ENCODE data around the gene TNFSF18. TPM values are rescaled to one million over a fixed set of nuclear protein-coding genes. Genes with fewer than 3 reads are reported as not detected.

TNFSF18 gene
- total RNA-seq, 4 donors from 2014 or later = 0.87 to 3.9 (median 2.1) TPM; not detected in 1

- Histone ChIP-seq H3K27me3 (no peaks in the 10 kb centered on the region), H3K4me1 (no peaks in the 10 kb centered on the region), H3K36me3 (no peaks in the 10 kb centered on the region), H3K27ac (no peak overlapping the region), H3K9me3 (no peaks in the 10 kb centered on the region), H3K4me3 (no peak overlapping the region)
- no peak for TF ChIP-seq POLR2A (IDR thresholded peaks at IDR 0.05)
- TF ChIP-seq, protein P1, sequence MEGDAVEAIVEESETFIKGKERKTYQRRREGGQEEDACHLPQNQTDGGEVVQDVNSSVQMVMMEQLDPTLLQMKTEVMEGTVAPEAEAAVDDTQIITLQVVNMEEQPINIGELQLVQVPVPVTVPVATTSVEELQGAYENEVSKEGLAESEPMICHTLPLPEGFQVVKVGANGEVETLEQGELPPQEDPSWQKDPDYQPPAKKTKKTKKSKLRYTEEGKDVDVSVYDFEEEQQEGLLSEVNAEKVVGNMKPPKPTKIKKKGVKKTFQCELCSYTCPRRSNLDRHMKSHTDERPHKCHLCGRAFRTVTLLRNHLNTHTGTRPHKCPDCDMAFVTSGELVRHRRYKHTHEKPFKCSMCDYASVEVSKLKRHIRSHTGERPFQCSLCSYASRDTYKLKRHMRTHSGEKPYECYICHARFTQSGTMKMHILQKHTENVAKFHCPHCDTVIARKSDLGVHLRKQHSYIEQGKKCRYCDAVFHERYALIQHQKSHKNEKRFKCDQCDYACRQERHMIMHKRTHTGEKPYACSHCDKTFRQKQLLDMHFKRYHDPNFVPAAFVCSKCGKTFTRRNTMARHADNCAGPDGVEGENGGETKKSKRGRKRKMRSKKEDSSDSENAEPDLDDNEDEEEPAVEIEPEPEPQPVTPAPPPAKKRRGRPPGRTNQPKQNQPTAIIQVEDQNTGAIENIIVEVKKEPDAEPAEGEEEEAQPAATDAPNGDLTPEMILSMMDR (IDR thresholded peaks at IDR 0.05) = no peak
- DNase-seq = no peak
- 38 to 50% methylated on average over 4 of the region's 4 CpGs for WGBS, 2 donors
- intact Hi-C loops (cut with DNase I) = no loop called here
Observed at GRCh38 chr1:173017792-173018191, 32.9 kb downstream of the TNFSF18 start.

- H3K27me3 ChIP-seq = no peaks in the 10 kb centered on the region
- intact Hi-C loops (cut with DNase I) = no loop called here
- H3K27ac ChIP-seq = no peak overlapping the region
- no peaks in the 10 kb centered on the region for H3K9me3 ChIP-seq
- no peak overlapping the region for H3K4me3 ChIP-seq
- TF ChIP-seq, protein P1 (IDR thresholded peaks at IDR 0.05) = no peak
- TF ChIP-seq POLR2A (IDR thresholded peaks at IDR 0.05) = no peak
- H3K4me1 ChIP-seq = no peaks in the 10 kb centered on the region
- WGBS, 2 donors = 81 to 88% methylated on average over 1 of the region's 1 CpG
- DNase-seq = no peak
- no peaks in the 10 kb centered on the region for H3K36me3 ChIP-seq
Observed at GRCh38 chr1:173016419-173016818, 34.3 kb downstream of the TNFSF18 start.

GRCh38 chr1:173015629-173016028 is 35.1 kb downstream of the TNFSF18 start:
- 78 to 81% methylated on average over 1 of the region's 1 CpG for WGBS, 2 donors
- no peaks in the 10 kb centered on the region for H3K27me3 ChIP-seq
- no peak overlapping the region for H3K27ac ChIP-seq
- no peaks in the 10 kb centered on the region for H3K9me3 ChIP-seq
- no peak for DNase-seq
- intact Hi-C loops (cut with DNase I) = no loop called here
- TF ChIP-seq, protein P1 (IDR thresholded peaks at IDR 0.05) = no peak
- no peak for TF ChIP-seq POLR2A (IDR thresholded peaks at IDR 0.05)
- H3K4me1 ChIP-seq = no peaks in the 10 kb centered on the region
- no peak overlapping the region for H3K4me3 ChIP-seq
- H3K36me3 ChIP-seq = no peaks in the 10 kb centered on the region

DNA sequence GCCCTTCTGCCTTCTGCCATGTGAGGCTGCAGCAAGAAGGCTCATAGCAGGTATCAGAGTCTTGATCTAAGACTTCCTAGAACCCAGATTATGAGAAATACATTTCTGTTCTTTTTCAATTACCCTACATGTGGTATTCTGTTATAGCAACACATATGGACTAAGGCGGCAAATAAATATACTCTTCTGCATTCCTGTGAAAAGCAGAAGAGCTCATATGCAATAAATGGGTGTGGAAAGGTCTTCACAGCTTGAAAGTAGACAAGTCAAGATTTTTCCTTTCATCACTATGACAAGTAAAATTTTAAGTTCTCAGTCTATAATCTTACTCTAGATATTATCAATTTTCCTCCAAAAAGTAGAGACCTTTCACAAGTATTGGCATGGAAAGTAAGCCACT is 36.6 kb downstream of the TNFSF18 start:
- no peak for DNase-seq
- H3K36me3 ChIP-seq = no peaks in the 10 kb centered on the region
- WGBS, 2 donors = 88 to 93% methylated on average over 1 of the region's 1 CpG

GRCh38 chr1:173012126-173012525 is 38.6 kb downstream of the TNFSF18 start:
- no peak overlapping the region for H3K4me3 ChIP-seq
- TF ChIP-seq POLR2A (IDR thresholded peaks at IDR 0.05) = no peak
- TF ChIP-seq, protein P1 (IDR thresholded peaks at IDR 0.05) = no peak
- H3K9me3 ChIP-seq = no peaks in the 10 kb centered on the region
- H3K27me3 ChIP-seq = no peaks in the 10 kb centered on the region
- intact Hi-C loops (cut with DNase I) = no loop called here
- H3K27ac ChIP-seq = no peak overlapping the region
- no peaks in the 10 kb centered on the region for H3K4me1 ChIP-seq
- WGBS, 2 donors = 93 to 94% methylated on average over 1 of the region's 1 CpG
- no peak for DNase-seq
- no peaks in the 10 kb centered on the region for H3K36me3 ChIP-seq

More for the DNA sequence above, 36.6 kb downstream of the TNFSF18 start:
- Histone ChIP-seq H3K27ac (no peak overlapping the region), H3K4me1 (no peaks in the 10 kb centered on the region), H3K27me3 (no peaks in the 10 kb centered on the region), H3K9me3 (no peaks in the 10 kb centered on the region), H3K4me3 (no peak overlapping the region)
- intact Hi-C loops (cut with DNase I) = no loop called here
- no peak for TF ChIP-seq POLR2A (IDR thresholded peaks at IDR 0.05)

GRCh38 chr1:173009597-173009996 is 41.1 kb downstream of the TNFSF18 start:
- Histone ChIP-seq H3K27me3 (no peaks in the 10 kb centered on the region), H3K9me3 (no peaks in the 10 kb centered on the region), H3K27ac (no peak overlapping the region), H3K4me3 (no peak overlapping the region), H3K4me1 (no peaks in the 10 kb centered on the region), H3K36me3 (no peaks in the 10 kb centered on the region)
- WGBS, 2 donors = 39 to 48% methylated on average over 1 of the region's 1 CpG
- intact Hi-C loops (cut with DNase I) = no loop called here
- TF ChIP-seq, protein P1 (IDR thresholded peaks at IDR 0.05) = no peak
- TF ChIP-seq POLR2A (IDR thresholded peaks at IDR 0.05) = no peak
- DNase-seq = no peak

Measured in esophagus squamous epithelium (tissue), 5 donors.